Fibroblast of lung (primary cell): ENCODE results near the gene RARRES2.
"Not testable (repeated sequence)": the region's sequence is repeated elsewhere in the genome, so short reads cannot be mapped to it uniquely, and the experiment has no call there.

Experiments used
- CTCF ChIP-seq, 2 donors: IDR thresholded peaks in 1 of 2; conservative IDR thresholded peaks in 1 of 2; 1 replicate in 1 of 2; 2 replicates in 1 of 2; pipeline ENCODE4 v1.5.1; 2011 to 2012; ENCODE audit warnings: low read length in 2 of 2, control low read depth in 1 of 2, inconsistent platforms in 1 of 2, low read depth in 1 of 2, mild to moderate bottlenecking in 1 of 2
- EZH2 ChIP-seq: IDR thresholded peaks from 2 replicates; pipeline ENCODE4 v1.5.1; 2012; ENCODE audit warnings: low read length, control low read depth, mild to moderate bottlenecking; ENCODE audit errors: missing control alignments

- TF ChIP-seq CTCF (conservative IDR thresholded peaks at IDR 0.05 in 1 of 2, IDR thresholded peaks at IDR 0.05 in 1 of 2; ENCODE audit: low read depth in 1 of 2, low read length in 2 of 2); EZH2: not testable (repeated sequence)
Measured at GRCh38 chr7:150306377-150306776, 35.1 kb downstream of the RARRES2 start.
